Esophagus muscularis mucosa (tissue), 4 donors: ENCODE data around the gene CSTF1. TPM values are rescaled to one million over a fixed set of nuclear protein-coding genes. Genes with fewer than 3 reads are reported as not detected.
A peak's percentile ranks its signal among the peaks of the same experiment; 100 is the strongest.
"Not testable (repeated sequence)": the region's sequence is repeated elsewhere in the genome, so short reads cannot be mapped to it uniquely, and the experiment has no call there.

Experiments used
- DNase-seq: peaks from one replicate; pipeline ENCODE4 v3.0.0-alpha.2; 2017; ENCODE audit errors: extremely low spot score
- H3K27ac ChIP-seq, 4 donors: fragments of 200-600 bp; sonication (generic); replicated peaks in 1 of 4; 1 replicate in 3 of 4; 2 replicates in 1 of 4; pipeline ENCODE4 v1.5.1; 2016 to 2019; ENCODE audit warnings: mild to moderate bottlenecking in 1 of 4
- H3K27me3 ChIP-seq, 4 donors: fragments of 200-600 bp; sonication (generic); one replicate each; pipeline versions ENCODE4 v1.5.1 to v1.6.0; 2016 to 2019
- H3K36me3 ChIP-seq, 4 donors: fragments of 200-600 bp; sonication (generic); one replicate each; pipeline ENCODE4 v1.5.1; 2016 to 2019
- H3K4me1 ChIP-seq, 4 donors: fragments of 200-600 bp; sonication (generic); one replicate each; pipeline ENCODE4 v1.5.1; 2016 to 2019
- H3K4me3 ChIP-seq, 4 donors: fragments of 200-600 bp; sonication (generic); 1 replicate in 2 of 4; 2 replicates in 2 of 4; pipeline ENCODE4 v1.5.1; 2016 to 2019; ENCODE audit warnings: mild to moderate bottlenecking in 4 of 4, moderate library complexity in 1 of 4
- H3K9me3 ChIP-seq, 4 donors: fragments of 200-600 bp; sonication (generic); 1 replicate in 3 of 4; 2 replicates in 1 of 4; pipeline ENCODE4 v1.5.1; 2016 to 2019
- EP300 ChIP-seq: sonication (generic); formaldehyde crosslinking; IDR thresholded peaks from one replicate; pipeline ENCODE4 v1.6.1; 2017; ENCODE audit warnings: antibody characterized with exemption
- POLR2A ChIP-seq: fragments of 450-650 bp; IDR thresholded peaks from one replicate; pipeline ENCODE4 v1.6.1; 2017; ENCODE audit warnings: antibody characterized with exemption, moderate library complexity, mild to moderate bottlenecking, low read depth
- POLR2AphosphoS5 ChIP-seq, 2 donors: sonication (generic); formaldehyde crosslinking; IDR thresholded peaks; one replicate each; pipeline ENCODE4 v1.6.1; 2017; ENCODE audit warnings: antibody characterized with exemption in 2 of 2
- WGBS: methylation state at CpG from one replicate; pipeline ENCODE4 v1.1.5; 2018; 5-methylcytosine and 5-hydroxymethylcytosine counted together
- intact Hi-C: fragments of 100-400 bp; cut with DNase I; formaldehyde crosslinking; loops from one replicate; pipeline ENCODE4 v1.15.1; 2023
- total RNA-seq, 4 donors: library from RNA; depleted of rRNA; stranded (reverse); fragments of >200 nt; gene quantifications; one replicate each; pipeline versions ENCODE4 v1.1.0 to v1.2.1, GENCODE V29; 2016
- TF ChIP-seq, protein P1 (sequence below), 3 experiments: fragments of 200-600 bp in 2 of 3; fragments of 450-650 bp in 1 of 3; sonication (generic) in 2 of 3; IDR thresholded peaks; one replicate each; pipeline ENCODE4 v1.5.1; 2017 to 2019; ENCODE audit warnings: antibody characterized with exemption in 3 of 3, mild to moderate bottlenecking in 2 of 3, moderate library complexity in 1 of 3

Gene CSTF1
- total RNA-seq, 4 donors from 2014 or later, result 16.2 to 22.9 (median 20.7) TPM

DNA sequence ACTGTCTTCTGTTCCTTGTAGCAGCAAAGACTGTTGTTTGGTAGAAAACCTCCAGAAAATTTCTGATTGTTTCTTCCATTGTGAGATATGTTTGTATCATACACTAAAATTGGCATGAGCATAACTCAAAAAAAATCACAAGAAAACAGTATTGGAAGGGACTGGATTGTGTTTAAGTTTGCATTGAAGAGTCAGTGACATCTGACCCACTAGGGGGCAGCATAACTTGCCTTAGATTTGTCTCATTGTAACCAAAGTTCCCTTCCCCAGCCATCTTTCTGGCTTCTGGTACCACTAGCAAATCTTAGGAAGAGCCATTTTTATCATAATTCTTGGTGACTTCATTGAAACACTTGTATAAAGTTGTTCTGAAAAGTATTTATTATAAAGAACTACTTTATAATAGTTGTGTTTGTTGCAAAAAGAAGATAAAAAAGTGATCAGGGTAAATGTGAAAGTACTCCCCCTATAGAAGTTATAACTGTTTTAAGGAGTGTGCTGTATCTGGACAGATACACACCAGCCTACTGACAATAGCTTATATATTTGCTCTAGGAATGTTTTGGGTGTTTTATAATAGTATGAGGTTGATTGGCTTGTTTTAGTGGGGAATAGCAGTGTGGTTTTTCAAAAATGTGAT lies 7.7 kb downstream of the CSTF1 start:
- no peak for TF ChIP-seq POLR2AphosphoS5 (IDR thresholded peaks at IDR 0.05)
- TF ChIP-seq, protein P1, sequence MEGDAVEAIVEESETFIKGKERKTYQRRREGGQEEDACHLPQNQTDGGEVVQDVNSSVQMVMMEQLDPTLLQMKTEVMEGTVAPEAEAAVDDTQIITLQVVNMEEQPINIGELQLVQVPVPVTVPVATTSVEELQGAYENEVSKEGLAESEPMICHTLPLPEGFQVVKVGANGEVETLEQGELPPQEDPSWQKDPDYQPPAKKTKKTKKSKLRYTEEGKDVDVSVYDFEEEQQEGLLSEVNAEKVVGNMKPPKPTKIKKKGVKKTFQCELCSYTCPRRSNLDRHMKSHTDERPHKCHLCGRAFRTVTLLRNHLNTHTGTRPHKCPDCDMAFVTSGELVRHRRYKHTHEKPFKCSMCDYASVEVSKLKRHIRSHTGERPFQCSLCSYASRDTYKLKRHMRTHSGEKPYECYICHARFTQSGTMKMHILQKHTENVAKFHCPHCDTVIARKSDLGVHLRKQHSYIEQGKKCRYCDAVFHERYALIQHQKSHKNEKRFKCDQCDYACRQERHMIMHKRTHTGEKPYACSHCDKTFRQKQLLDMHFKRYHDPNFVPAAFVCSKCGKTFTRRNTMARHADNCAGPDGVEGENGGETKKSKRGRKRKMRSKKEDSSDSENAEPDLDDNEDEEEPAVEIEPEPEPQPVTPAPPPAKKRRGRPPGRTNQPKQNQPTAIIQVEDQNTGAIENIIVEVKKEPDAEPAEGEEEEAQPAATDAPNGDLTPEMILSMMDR (IDR thresholded peaks at IDR 0.05), result peak; percentile 68 to 82 (median 75)
- no peak for TF ChIP-seq EP300
- TF ChIP-seq POLR2A, result no peak
- peaks cover 72 to 100% (median 88%) of the 10 kb centered on the region in 4 donors for H3K36me3 ChIP-seq
- peaks cover 0 to 15% (median 2%) of the 10 kb centered on the region in 4 donors for H3K4me1 ChIP-seq
- no peaks in the 10 kb centered on the region for H3K9me3 ChIP-seq
- no peak overlapping the region for H3K4me3 ChIP-seq
- no peak overlapping the region for H3K27ac ChIP-seq
- H3K27me3 ChIP-seq, result no peaks in the 10 kb centered on the region
- no peak for DNase-seq
- intact Hi-C loops, result loop anchor here (2.0 kb wide), 1 partner anchor 69 kb away; the partner anchor contains the start of gene RTF2

DNA sequence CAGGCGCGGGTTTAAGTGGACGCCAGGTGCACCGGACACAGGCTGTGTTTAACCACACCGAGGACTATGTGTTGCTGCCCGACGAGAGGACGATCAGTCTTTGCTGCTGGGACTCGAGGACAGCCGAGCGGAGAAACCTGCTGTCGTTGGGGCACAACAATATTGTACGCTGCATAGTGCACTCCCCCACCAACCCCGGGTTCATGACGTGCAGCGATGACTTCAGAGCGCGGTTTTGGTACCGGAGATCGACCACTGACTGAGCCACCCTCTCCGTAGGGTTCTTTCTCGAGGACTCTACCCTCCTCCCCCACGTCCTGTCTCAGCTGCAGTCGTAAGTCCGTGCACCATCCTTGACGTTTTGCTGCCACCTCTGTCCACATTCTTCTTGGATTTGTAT lies 11.0 kb downstream of the CSTF1 start:
- Histone ChIP-seq H3K27me3 (no peaks in the 10 kb centered on the region), H3K9me3 (no peaks in the 10 kb centered on the region), H3K27ac (no peak overlapping the region), H3K4me3 (no peak overlapping the region), H3K36me3 (peaks cover 61 to 97% (median 85%) of the 10 kb centered on the region in 4 donors), H3K4me1 (peaks cover 0 to 10% (median 2%) of the 10 kb centered on the region in 4 donors)
- intact Hi-C loops, result no loop called here
- DNase-seq, result no peak
- TF ChIP-seq, protein P1 (IDR thresholded peaks at IDR 0.05), result no peak
- TF ChIP-seq POLR2A (no peak), POLR2AphosphoS5 (IDR thresholded peaks at IDR 0.05) (no peak), EP300 (no peak)
- 92% methylated on average over 26 of the region's 26 CpGs for WGBS

DNA sequence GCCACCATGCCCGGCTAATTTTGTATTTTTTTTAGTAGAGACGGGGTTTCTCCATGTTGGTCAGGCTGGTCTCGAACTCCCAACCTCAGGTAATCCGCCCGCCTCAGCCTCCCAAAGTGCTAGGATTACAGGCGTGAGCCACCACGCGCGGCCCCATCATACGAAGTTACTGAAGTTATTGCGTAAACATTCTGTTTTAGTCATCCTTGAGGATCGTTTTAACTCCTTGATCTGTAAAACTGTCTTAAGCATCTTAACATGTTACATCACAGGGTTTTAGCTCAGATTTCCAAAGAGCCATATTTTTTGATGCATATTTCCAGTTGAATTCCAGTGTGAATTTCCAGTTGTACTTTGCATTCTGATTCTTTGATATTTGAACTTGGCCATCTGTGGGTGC lies 12.9 kb downstream of the CSTF1 start:
- H3K4me1 ChIP-seq, DNase-seq, intact Hi-C loops, H3K4me3 ChIP-seq, H3K9me3 ChIP-seq, H3K27ac ChIP-seq, H3K27me3 ChIP-seq: not testable (repeated sequence)
- peaks cover 50 to 82% (median 74%) of the 10 kb centered on the region in 4 donors for H3K36me3 ChIP-seq
- WGBS, result 90% methylated on average over 12 of the region's 12 CpGs

DNA sequence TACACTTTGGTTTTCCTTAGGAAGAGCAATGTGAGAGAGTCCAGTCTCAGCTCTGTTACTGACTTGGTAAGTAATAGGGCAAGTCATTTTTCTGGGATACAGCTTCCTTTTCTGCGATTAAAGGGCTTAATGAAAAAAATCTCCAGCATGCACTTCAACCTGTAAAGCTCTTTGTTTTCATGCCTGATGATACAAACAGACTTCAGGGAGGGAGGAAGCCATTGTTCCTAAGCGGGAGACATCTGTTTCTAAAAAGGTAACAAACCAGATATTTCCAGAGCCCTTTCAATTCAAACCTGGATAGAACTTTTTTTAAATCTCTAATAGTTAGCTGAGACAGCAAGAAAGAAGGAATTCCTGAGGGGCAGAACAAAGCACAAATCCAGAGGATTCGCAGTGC lies 14.5 kb downstream of the CSTF1 start:
- H3K27ac ChIP-seq, result no peak overlapping the region
- H3K4me1 ChIP-seq, result peaks cover 8 to 21% (median 11%) of the 10 kb centered on the region in 4 donors
- H3K9me3 ChIP-seq, result no peaks in the 10 kb centered on the region
- DNase-seq, result no peak
- intact Hi-C loops, result no loop called here
- peaks cover 46 to 66% (median 63%) of the 10 kb centered on the region in 4 donors for H3K36me3 ChIP-seq
- TF ChIP-seq POLR2A, result no peak
- TF ChIP-seq, protein P1 (IDR thresholded peaks at IDR 0.05), result no peak
- TF ChIP-seq POLR2AphosphoS5 (IDR thresholded peaks at IDR 0.05), result no peak
- no peak for TF ChIP-seq EP300
- 88% methylated on average over 3 of the region's 3 CpGs for WGBS
- no peak overlapping the region for H3K4me3 ChIP-seq
- no peaks in the 10 kb centered on the region for H3K27me3 ChIP-seq

DNA sequence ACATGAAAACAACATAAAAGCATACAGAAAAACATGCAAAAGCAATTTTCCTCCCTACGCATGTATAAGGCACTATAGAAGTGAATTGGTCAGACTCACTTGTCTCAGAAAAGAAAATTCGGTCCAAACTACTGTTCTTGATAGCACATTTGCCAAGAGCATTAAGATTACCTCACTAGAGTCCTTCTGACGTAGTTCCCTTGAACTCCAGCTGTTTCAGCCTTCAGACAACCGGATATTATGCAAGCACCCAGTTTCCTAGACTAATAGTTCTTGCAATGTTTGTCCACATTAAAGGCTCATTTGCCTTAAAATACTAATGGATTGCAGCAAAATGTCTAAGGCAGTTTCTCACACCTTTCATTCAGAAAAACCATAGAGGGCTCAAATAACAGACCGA lies 17.1 kb downstream of the CSTF1 start:
- no peak overlapping the region for H3K4me3 ChIP-seq
- peaks cover 9 to 30% (median 16%) of the 10 kb centered on the region in 4 donors for H3K4me1 ChIP-seq
- 74% methylated on average over 5 of the region's 5 CpGs for WGBS
- intact Hi-C loops, result no loop called here
- no peak for DNase-seq
- TF ChIP-seq, protein P1 (IDR thresholded peaks at IDR 0.05), result no peak
- TF ChIP-seq EP300 (no peak), POLR2A (no peak), POLR2AphosphoS5 (IDR thresholded peaks at IDR 0.05) (no peak)
- H3K27ac ChIP-seq, result peak overlapping the region in 3 of 4 donors; percentile 4 to 38 (median 36)
- H3K27me3 ChIP-seq, result no peaks in the 10 kb centered on the region
- no peaks in the 10 kb centered on the region for H3K9me3 ChIP-seq
- H3K36me3 ChIP-seq, result peaks cover 25 to 41% (median 39%) of the 10 kb centered on the region in 4 donors
